PC-9 (cell line): ENCODE results near the gene LMLN. TPM values are rescaled to one million over a fixed set of nuclear protein-coding genes. Genes with fewer than 3 reads are reported as not detected.
A peak's percentile ranks its signal among the peaks of the same experiment; 100 is the strongest.
"Not testable (repeated sequence)": the region's sequence is repeated elsewhere in the genome, so short reads cannot be mapped to it uniquely, and the experiment has no call there.

Experiments used
- BruUV-seq: library from RNA; stranded (reverse); fragments of 400-500 nt; replicated peaks from 2 replicates; lab custom pipeline; 2021; lab: Mats Ljungman, UMichigan
- CTCF ChIA-PET: fragments of 300-600 bp; sonication (Branson Sonifier 250); formaldehyde crosslinking; loops from one replicate; lab custom pipeline; 2022; ENCODE audit warnings: antibody characterized with exemption; lab: Charles Lee
- POLR2A ChIA-PET: fragments of 300-600 bp; sonication (Branson Sonifier 250); formaldehyde crosslinking; loops from one replicate; lab custom pipeline; 2022; ENCODE audit warnings: antibody characterized with exemption; ENCODE audit not compliant: unreplicated experiment; lab: Charles Lee
- DNase-seq, 2 experiments: peaks; one replicate each; pipeline versions ENCODE4 v3.0.0 to v3.0.0-alpha.2; 2015 to 2022; ENCODE audit warnings: mixed read lengths in 1 of 2
- H2AFZ ChIP-seq: fragments of 200-600 bp; sonication (generic); 2 replicates; pipeline ENCODE4 v1.8.1; 2017; ENCODE audit warnings: antibody characterized with exemption
- H3F3A ChIP-seq: fragments of 200-600 bp; sonication (generic); 2 replicates; pipeline ENCODE4 v1.8.1; 2017; ENCODE audit warnings: antibody characterized with exemption, mild to moderate bottlenecking, low read depth; ENCODE audit not compliant: insufficient read depth
- H3K27ac ChIP-seq: fragments of 200-600 bp; sonication (generic); 2 replicates; pipeline ENCODE4 v1.6.1; 2016; ENCODE audit warnings: mixed run types
- H3K27me3 ChIP-seq: fragments of 200-600 bp; sonication (generic); 2 replicates; pipeline ENCODE4 v1.6.1; 2016; ENCODE audit warnings: low read depth, mixed run types; ENCODE audit not compliant: insufficient read depth
- H3K36me3 ChIP-seq: fragments of 200-600 bp; sonication (generic); 2 replicates; pipeline ENCODE4 v1.6.1; 2016; ENCODE audit warnings: low read depth, mixed run types
- H3K4me1 ChIP-seq: fragments of 200-600 bp; sonication (generic); replicated peaks from 2 replicates; pipeline ENCODE4 v1.6.1; 2016; ENCODE audit warnings: mixed run types; ENCODE audit not compliant: insufficient read depth
- H3K4me2 ChIP-seq: fragments of 200-600 bp; sonication (generic); 2 replicates; pipeline ENCODE4 v1.6.1; 2017; ENCODE audit warnings: mixed run types
- H3K4me3 ChIP-seq: fragments of 200-600 bp; sonication (generic); 2 replicates; pipeline ENCODE4 v1.6.1; 2016; ENCODE audit warnings: mixed run types
- H3K79me2 ChIP-seq: fragments of 200-600 bp; sonication (generic); 2 replicates; pipeline ENCODE4 v1.6.1; 2017; ENCODE audit warnings: low read depth, mixed run types
- H3K9me2 ChIP-seq: fragments of 200-600 bp; sonication (generic); 2 replicates; pipeline ENCODE4 v1.8.1; 2017; ENCODE audit warnings: mild to moderate bottlenecking; ENCODE audit not compliant: insufficient read depth
- H3K9me3 ChIP-seq: fragments of 200-600 bp; sonication (generic); 2 replicates; pipeline ENCODE4 v1.8.1; 2016; ENCODE audit warnings: low read depth; ENCODE audit not compliant: insufficient read depth
- H4K20me1 ChIP-seq: fragments of 200-600 bp; sonication (generic); 2 replicates; pipeline ENCODE4 v1.8.1; 2017; ENCODE audit not compliant: insufficient read depth
- CTCF ChIP-seq: fragments of 200-600 bp; sonication (generic); conservative IDR thresholded peaks from 2 replicates; pipeline ENCODE4 v1.6.1; 2017; ENCODE audit warnings: mixed run types, antibody characterized with exemption, mild to moderate bottlenecking, moderate library complexity
- EZH2 ChIP-seq: fragments of 200-600 bp; sonication (generic); IDR thresholded peaks from 2 replicates; pipeline ENCODE4 v1.8.0; 2017; ENCODE audit warnings: antibody characterized with exemption, low read depth
- intact Hi-C: fragments of 100-400 bp; cut with micrococcal nuclease; formaldehyde crosslinking; loops from one replicate; pipeline ENCODE4 v1.10.0; 2022; ENCODE audit not compliant: unreplicated experiment
- total RNA-seq: library from RNA; stranded (reverse); gene quantifications from 2 replicates; pipeline ENCODE4 v1.2.3, GENCODE V29; 2021

The LMLN gene
- total RNA-seq, 1 experiment from 2014 or later, result 21.1 TPM

- H3K36me3 ChIP-seq, result no peaks in the 10 kb centered on the region
- H3K4me3 ChIP-seq, result peak overlapping the region; percentile 59; the same call in 1 of the 2 replicates
- peak overlapping the region; percentile 86 for H2AFZ ChIP-seq
- H3K9me3 ChIP-seq, result no peaks in the 10 kb centered on the region
- peak overlapping the region; percentile 94 for H3K4me2 ChIP-seq
- ChIA-PET CTCF (interaction anchor here (0.6 to 1.5 kb wide), 10 partner anchors 8 to 196 kb away, joined by 3 to 12 read pairs (median 3); no protein-coding TSS in a partner anchor), POLR2A (interaction anchor here (0.6 kb wide), 1 partner anchor 131 kb away, joined by 3 read pairs; the partner anchor contains the start of gene RPL35A)
- H3K27ac ChIP-seq, result no peak overlapping the region
- no peaks in the 10 kb centered on the region; the same call in 1 of the 2 replicates for H3F3A ChIP-seq
- BruUV-seq, result no TSS peak
- H3K79me2 ChIP-seq, result no peaks in the 10 kb centered on the region
- DNase-seq, result peak; percentile 68 to 93
- H3K4me1 ChIP-seq, result 0 out of 2 replicates have a peak, but pooled peaks cover 7% of the 10 kb centered on the region
- TF ChIP-seq CTCF (peak; percentile 72), EZH2 (no peak)
- intact Hi-C loops, result loop anchor here (1.0 to 2.0 kb wide), 2 partner anchors 8 to 174 kb away; no protein-coding TSS in a partner anchor
- no peaks in the 10 kb centered on the region for H4K20me1 ChIP-seq
- peaks cover 22% of the 10 kb centered on the region; the same call in 1 of the 2 replicates for H3K27me3 ChIP-seq
- H3K9me2 ChIP-seq, result no peaks in the 10 kb centered on the region
Observed at GRCh38 chr3:198080521-198081384, 120.7 kb downstream of the LMLN start.

GRCh38 chr3:198081421-198081844 lies 121.4 kb downstream of the LMLN start:
- POLR2A ChIA-PET, result no interaction called here

GRCh38 chr3:198082226-198082625 lies 122.2 kb downstream of the LMLN start:
- H3K4me3 ChIP-seq, H3K4me2 ChIP-seq, H3K9me3 ChIP-seq, BruUV-seq, H3K27ac ChIP-seq, H3K79me2 ChIP-seq, DNase-seq, CTCF ChIA-PET, POLR2A ChIA-PET, H2AFZ ChIP-seq, H3K9me2 ChIP-seq, H3K36me3 ChIP-seq, H3F3A ChIP-seq, intact Hi-C loops, H4K20me1 ChIP-seq, H3K4me1 ChIP-seq: not testable (repeated sequence)
- peaks cover 24% of the 10 kb centered on the region; the same call in 1 of the 2 replicates for H3K27me3 ChIP-seq

More at GRCh38 chr3:198081421-198081844, 121.4 kb downstream of the LMLN start:
- intact Hi-C loops, result loop anchor here (2.0 kb wide), 1 partner anchor 175 kb away; no protein-coding TSS in a partner anchor
- CTCF ChIA-PET, result interaction anchor here (1.5 kb wide), 1 partner anchor 10 kb away, joined by 9 read pairs; no protein-coding TSS in a partner anchor
- Histone ChIP-seq H3K4me1 (0 out of 2 replicates have a peak, but pooled peaks cover 7% of the 10 kb centered on the region), H3K36me3 (no peaks in the 10 kb centered on the region), H2AFZ (no peak overlapping the region), H3K9me2 (no peaks in the 10 kb centered on the region), H3K4me2 (peak overlapping the region; percentile 94), H3K79me2 (no peaks in the 10 kb centered on the region), H3F3A (no peaks in the 10 kb centered on the region; the same call in 1 of the 2 replicates), H4K20me1 (no peaks in the 10 kb centered on the region), H3K27me3 (peaks cover 24% of the 10 kb centered on the region; the same call in 1 of the 2 replicates), H3K9me3 (no peaks in the 10 kb centered on the region), H3K27ac (no peak overlapping the region), H3K4me3 (peak overlapping the region; percentile 59; the same call in 1 of the 2 replicates)
- no TSS peak for BruUV-seq
- TF ChIP-seq CTCF (no peak), EZH2 (no peak)
- DNase-seq, result no peak
